ENCODE data around the gene PXYLP1. TPM values are rescaled to one million over a fixed set of nuclear protein-coding genes. Genes with fewer than 3 reads are reported as not detected.

PXYLP1 gene
- total and polyA plus RNA-seq, 2 of the 8 experiments (the other 6 are each of a cell fraction or from before 2014, with no cell fraction given): 19.4 to 20.6 TPM

- no peak for TF ChIP-seq CHD7 (IDR thresholded peaks at IDR 0.05; ENCODE audit: insufficient replicate concordance, low read length)
- no peak for TF ChIP-seq KDM5A (IDR thresholded peaks at IDR 0.05; ENCODE audit: low read length)
- TF ChIP-seq YY1 (IDR thresholded peaks at IDR 0.05; ENCODE audit: low read depth, low read length): no peak
- TF ChIP-seq SP2 (IDR thresholded peaks at IDR 0.05; ENCODE audit: low read length): no peak
- TF ChIP-seq JUND (IDR thresholded peaks at IDR 0.05; ENCODE audit: low read length): no peak
- no peak for TF ChIP-seq TEAD4 (IDR thresholded peaks at IDR 0.05; ENCODE audit: low read depth, low read length)
- no peak for TF ChIP-seq CEBPB (IDR thresholded peaks at IDR 0.05; ENCODE audit: low read depth, low read length)
Observed at GRCh38 chr3:141330718-141331376, 99.2 kb downstream of the PXYLP1 start (continued).
